ENCODE results near the gene LIPA. TPM values are rescaled to one million over a fixed set of nuclear protein-coding genes. Genes with fewer than 3 reads are reported as not detected.
"Not testable (repeated sequence)": the region's sequence is repeated elsewhere in the genome, so short reads cannot be mapped to it uniquely, and the experiment has no call there.

The LIPA gene
- polyA plus RNA-seq, 1 experiment: 51.6 TPM

DNA sequence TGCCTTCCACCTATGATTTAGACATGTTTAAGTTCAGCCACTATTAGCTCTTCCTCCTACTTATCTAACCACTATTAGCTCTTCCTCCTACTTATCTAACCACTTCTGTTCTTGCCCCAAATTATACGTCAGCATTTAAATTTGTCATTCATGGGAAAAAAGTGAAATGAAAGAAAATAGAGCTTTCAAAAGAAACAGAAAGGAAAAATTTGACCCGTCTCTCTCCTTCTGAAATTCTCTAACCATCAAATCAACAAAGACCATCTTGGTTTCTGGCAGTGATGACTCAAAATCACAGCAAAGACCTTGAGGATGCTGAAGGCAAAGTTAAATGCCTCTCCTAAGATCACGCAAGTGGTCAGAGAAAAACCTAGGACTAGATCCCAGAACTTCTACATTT is 2.6 kb downstream of the LIPA start:
- ChIA-PET CTCF (interaction anchor here (1.0 kb wide), 1 partner anchor 31 kb away, joined by 10 read pairs; no protein-coding TSS in a partner anchor), POLR2A (no interaction called here)
- no peak for DNase-seq (ENCODE audit: low read depth, low spot score)
- Histone ChIP-seq H3K27ac (ENCODE audit: low read depth, low read length) (no peak overlapping the region), H3K9me3 (ENCODE audit: control insufficient read depth, insufficient read depth, low read length) (peaks cover 4% of the 10 kb centered on the region), H3K4me3 (ENCODE audit: low read depth, low read length) (no peak overlapping the region), H3K27me3 (ENCODE audit: control insufficient read depth, insufficient read depth, low read length) (no peaks in the 10 kb centered on the region)
- TF ChIP-seq, protein P1, sequence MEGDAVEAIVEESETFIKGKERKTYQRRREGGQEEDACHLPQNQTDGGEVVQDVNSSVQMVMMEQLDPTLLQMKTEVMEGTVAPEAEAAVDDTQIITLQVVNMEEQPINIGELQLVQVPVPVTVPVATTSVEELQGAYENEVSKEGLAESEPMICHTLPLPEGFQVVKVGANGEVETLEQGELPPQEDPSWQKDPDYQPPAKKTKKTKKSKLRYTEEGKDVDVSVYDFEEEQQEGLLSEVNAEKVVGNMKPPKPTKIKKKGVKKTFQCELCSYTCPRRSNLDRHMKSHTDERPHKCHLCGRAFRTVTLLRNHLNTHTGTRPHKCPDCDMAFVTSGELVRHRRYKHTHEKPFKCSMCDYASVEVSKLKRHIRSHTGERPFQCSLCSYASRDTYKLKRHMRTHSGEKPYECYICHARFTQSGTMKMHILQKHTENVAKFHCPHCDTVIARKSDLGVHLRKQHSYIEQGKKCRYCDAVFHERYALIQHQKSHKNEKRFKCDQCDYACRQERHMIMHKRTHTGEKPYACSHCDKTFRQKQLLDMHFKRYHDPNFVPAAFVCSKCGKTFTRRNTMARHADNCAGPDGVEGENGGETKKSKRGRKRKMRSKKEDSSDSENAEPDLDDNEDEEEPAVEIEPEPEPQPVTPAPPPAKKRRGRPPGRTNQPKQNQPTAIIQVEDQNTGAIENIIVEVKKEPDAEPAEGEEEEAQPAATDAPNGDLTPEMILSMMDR (IDR thresholded peaks at IDR 0.05; ENCODE audit: low read depth, low read length): no peak

DNA sequence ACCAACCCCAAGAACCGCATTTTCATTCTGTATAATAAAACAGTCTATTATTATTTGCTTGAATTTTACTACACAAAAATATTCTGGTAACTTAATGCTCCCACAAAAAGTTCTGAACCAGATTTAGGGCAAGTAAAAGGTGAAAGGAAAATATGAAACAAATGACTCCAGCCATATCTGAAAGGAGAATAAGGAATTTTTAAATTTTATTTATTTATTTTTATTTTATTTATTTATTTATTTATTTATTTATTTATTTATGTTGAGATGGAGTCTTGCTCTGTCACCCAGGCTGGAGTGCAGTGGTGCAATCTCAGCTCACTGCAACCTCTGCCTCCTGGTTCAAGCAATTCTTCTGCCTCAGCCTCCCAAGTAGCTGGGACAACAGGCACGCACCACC is 4.0 kb downstream of the LIPA start:
- H3K27me3 ChIP-seq (ENCODE audit: control insufficient read depth, insufficient read depth, low read length); POLR2A ChIA-PET; DNase-seq (ENCODE audit: low read depth, low spot score); H3K27ac ChIP-seq (ENCODE audit: low read depth, low read length); H3K9me3 ChIP-seq (ENCODE audit: control insufficient read depth, insufficient read depth, low read length); H3K4me3 ChIP-seq (ENCODE audit: low read depth, low read length): not testable (repeated sequence)
- CTCF ChIA-PET: interaction anchor here (1.3 kb wide), 1 partner anchor 218 kb away, joined by 4 read pairs; no protein-coding TSS in a partner anchor

DNA sequence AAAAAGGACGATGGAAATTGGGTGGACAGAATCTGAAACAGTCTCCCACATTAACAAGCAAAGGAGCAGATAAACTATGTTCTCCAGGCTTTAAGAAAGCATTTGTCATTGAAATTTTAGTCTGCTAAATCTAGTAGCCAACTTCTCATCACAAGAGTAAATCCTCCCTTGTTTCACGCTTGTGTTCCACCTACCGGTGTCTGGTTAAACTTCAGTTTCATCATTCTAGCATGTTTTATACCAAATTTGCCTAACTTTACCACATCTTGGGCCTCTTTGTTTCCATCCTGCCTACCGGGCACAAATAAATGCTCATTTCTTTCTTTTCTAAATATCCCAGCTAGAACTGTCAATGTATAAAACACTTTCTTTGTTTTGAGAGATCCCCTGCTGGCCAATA is 5.8 kb downstream of the LIPA start:
- TF ChIP-seq, protein P1 (IDR thresholded peaks at IDR 0.05; ENCODE audit: low read depth, low read length): no peak
- Histone ChIP-seq H3K27ac (ENCODE audit: low read depth, low read length) (no peak overlapping the region), H3K4me3 (ENCODE audit: low read depth, low read length) (no peak overlapping the region), H3K27me3 (ENCODE audit: control insufficient read depth, insufficient read depth, low read length) (no peaks in the 10 kb centered on the region), H3K9me3 (ENCODE audit: control insufficient read depth, insufficient read depth, low read length) (no peaks in the 10 kb centered on the region)
- no peak for DNase-seq (ENCODE audit: low read depth, low spot score)
- ChIA-PET POLR2A (no interaction called here), CTCF (no interaction called here)

DNA sequence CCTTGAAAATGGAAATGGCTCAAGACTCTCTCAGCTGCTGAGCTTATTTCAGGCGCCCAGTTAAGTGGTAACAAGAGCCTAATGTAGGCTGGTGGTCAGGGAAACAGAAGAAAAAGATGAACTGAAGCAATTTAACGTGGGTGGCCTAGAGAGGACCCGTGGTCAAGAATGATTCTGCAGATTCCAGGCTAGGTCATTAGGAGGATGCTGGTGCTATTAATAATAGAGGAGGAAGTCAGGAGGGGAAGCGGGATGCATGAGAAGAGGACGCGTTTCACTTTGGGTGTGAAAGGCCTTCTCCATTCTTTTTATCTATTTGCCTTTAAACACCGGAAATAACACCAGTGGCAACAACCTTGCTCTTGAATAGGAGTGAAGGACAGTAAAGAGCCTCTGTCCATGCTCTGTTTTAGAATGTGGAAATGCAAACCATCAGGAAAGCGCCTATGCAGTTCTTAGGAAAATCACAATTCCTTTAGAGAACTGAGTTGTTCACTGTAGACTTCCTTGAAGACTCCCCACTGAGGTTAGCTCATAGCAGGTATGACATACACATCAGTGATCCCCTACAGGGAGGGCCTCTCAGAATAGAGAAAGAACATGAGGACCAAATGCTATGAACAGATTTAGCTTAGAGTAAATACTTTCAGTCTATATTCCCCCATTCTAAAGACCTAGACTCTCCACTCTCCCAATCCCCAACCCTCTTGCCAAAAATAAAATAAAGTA is 8.6 kb downstream of the LIPA start:
- TF ChIP-seq, protein P1 (IDR thresholded peaks at IDR 0.05; ENCODE audit: low read depth, low read length): no peak
- POLR2A ChIA-PET: no interaction called here
- Histone ChIP-seq H3K27me3 (ENCODE audit: control insufficient read depth, insufficient read depth, low read length) (no peaks in the 10 kb centered on the region), H3K27ac (ENCODE audit: low read depth, low read length) (no peak overlapping the region), H3K4me3 (ENCODE audit: low read depth, low read length) (no peak overlapping the region), H3K9me3 (ENCODE audit: control insufficient read depth, insufficient read depth, low read length) (no peaks in the 10 kb centered on the region)
- CTCF ChIA-PET: interaction anchor here (2.3 kb wide), 1 partner anchor 25 kb away, joined by 9 read pairs; no protein-coding TSS in a partner anchor
- DNase-seq (ENCODE audit: low read depth, low spot score): no peak

DNA sequence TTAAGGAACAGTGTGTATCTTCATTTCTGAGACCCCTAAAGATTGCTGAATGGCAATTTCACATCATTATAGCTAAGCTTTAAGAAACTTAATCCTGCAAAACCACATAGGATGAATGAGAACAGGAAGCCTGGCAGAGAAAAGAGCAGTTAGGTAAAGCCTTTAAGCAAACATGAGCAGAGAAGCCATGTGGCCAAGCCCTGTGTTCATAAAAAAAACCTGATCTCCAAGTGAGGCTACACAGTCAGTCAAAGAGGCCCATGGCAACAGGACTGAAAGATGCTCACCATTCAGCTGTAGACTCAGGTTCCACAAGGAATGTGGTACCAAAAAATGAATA is 9.3 kb downstream of the LIPA start:
- H3K4me3 ChIP-seq (ENCODE audit: low read depth, low read length): no peak overlapping the region
- TF ChIP-seq, protein P1 (IDR thresholded peaks at IDR 0.05; ENCODE audit: low read depth, low read length): no peak
- no peak overlapping the region for H3K27ac ChIP-seq (ENCODE audit: low read depth, low read length)
- no peaks in the 10 kb centered on the region for H3K27me3 ChIP-seq (ENCODE audit: control insufficient read depth, insufficient read depth, low read length)
- no peaks in the 10 kb centered on the region for H3K9me3 ChIP-seq (ENCODE audit: control insufficient read depth, insufficient read depth, low read length)
- CTCF ChIA-PET: no interaction called here
- POLR2A ChIA-PET: no interaction called here
- no peak for DNase-seq (ENCODE audit: low read depth, low spot score)
